Measurements from ENCODE around the gene CTDP1. TPM values are rescaled to one million over a fixed set of nuclear protein-coding genes. Genes with fewer than 3 reads are reported as not detected.

CTDP1 gene
- total RNA-seq, 1 donor: 67.3 TPM

DNA sequence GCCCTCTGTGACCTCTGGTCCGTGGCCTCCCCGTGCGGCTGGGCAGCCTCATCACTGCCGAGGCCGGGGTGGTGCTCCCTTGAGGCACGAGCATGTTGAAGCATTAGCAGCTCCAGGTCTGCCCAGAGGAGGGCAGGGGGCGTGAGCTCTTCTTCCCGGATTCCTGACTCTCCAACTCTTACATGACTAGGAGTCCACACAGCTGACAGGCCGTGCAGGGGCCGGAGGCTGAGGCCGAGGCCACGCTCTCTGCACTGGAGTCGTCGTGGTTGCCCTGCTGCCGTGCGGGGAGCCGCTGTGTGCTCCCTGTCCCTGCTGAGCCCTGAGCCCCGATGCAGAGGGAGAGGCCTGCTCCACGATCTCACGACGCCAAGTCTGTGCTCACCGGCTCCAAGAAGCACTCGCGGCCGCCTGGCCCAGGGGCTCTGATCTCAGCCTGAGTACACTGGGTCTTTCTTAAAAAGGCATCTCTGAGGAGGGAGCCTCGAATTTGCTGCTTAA, 98.7 kb downstream of the CTDP1 start:
- DNase-seq (ENCODE audit: low read depth in 2 of 3, low spot score in 2 of 3): no peak

DNA sequence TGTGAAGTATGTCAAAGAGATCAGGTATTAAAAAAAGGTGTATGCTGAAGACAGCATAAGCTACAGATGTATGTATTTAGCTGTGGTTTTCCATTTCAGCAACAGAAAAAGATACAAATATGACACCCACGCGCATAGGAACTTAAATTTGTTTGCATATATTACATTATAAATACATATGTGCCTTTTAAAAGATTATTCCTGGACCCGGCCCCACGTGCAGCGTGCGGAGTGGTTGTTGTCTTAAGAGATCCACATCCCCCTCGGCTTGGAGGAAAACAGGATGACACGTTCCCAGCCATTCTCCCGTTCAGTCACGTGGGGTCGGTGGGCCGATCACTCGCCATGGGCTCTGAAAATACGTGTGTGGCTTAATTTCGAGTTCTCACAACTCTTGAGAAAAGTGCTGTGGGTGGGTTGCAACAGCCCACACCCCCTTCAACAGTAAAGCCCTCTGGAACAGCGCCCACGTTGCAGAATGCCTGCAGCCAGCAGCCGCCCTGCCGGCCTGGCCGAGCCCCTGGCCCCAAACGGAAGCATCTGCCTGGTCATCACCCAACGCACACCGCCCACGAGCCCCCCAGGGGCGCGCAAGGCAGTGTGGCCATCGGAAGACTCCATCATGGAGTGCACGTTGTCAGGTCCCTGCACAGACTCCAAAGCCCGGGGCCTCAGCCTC, 99.6 kb downstream of the CTDP1 start:
- DNase-seq (ENCODE audit: low read depth in 2 of 3, low spot score in 2 of 3): no peak

DNA sequence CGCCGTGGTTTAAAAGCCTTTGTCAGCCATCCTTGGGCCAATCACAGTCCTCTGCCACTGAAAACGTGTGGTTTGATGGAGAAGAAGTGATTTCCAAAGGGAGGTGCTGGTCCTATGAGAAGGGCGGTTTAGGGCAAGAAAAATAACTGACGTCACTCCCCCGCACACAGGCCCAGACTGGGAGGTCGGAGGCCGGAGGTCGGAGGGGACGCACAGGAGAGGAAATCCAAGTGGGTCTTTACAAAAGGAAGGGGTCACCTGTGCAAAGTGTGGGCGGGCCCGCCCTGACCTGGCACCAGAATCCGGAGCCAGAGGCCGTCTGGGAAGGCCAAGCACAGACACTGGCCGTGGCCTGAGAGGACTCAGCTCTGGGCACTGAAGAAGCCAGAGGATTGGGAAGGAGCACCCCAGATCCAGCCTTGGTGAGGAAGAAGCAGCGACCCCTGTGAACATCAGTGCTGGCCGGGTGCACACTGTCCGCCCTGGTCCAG, 100.1 kb downstream of the CTDP1 start:
- DNase-seq (ENCODE audit: low read depth in 2 of 3, low spot score in 2 of 3): no peak

DNA sequence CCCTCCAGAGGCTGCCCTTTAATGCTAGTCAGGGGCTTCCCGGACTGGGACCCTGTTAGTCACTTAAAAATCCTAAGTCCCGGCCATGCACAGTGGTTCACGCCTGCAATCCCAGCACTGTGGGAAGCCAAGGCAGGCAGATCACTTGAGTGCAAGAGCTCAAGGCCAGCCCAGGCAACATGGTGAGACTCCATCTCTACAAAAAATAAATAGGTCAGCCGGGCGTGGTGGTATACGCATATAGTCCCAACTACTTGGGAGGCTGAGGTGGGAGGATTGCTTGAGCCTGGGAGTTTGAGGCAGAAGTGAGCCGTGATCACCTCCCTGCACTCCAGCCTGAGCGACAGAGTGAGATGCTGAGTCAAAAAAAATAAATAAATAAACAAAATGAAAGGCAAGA, 100.9 kb downstream of the CTDP1 start:
- no peak for DNase-seq (ENCODE audit: low read depth in 2 of 3, low spot score in 2 of 3)

DNA sequence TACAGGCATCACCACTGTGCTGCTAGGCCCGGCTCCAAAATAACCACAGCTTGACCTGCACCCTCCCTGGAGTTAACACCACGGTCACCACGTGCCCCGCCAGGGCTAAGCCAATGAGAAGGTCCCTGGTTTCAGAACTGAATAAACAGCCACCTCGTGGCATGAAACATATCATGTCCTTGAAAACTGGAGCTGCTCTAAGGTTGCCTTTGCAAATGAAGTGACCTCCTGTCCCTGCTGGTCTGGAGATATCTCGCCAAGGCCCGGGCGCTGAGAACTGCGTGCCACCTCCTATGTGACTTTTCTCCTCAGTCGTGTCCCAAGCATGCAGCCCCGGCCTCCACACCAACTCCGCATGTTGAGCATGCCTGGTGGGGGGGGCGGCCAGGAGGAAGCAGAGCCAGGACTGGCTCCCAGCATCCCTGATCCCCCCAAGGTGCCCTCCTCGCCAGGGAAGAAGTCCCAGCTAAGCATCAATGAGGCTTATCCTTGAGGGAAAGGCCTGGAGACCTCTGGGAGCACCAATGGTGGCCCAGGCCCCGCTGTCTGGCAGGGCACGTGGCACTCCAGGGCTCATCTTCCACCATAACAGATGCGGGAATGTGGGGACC, 101.8 kb downstream of the CTDP1 start:
- DNase-seq (ENCODE audit: low read depth in 2 of 3, low spot score in 2 of 3): no peak

DNA sequence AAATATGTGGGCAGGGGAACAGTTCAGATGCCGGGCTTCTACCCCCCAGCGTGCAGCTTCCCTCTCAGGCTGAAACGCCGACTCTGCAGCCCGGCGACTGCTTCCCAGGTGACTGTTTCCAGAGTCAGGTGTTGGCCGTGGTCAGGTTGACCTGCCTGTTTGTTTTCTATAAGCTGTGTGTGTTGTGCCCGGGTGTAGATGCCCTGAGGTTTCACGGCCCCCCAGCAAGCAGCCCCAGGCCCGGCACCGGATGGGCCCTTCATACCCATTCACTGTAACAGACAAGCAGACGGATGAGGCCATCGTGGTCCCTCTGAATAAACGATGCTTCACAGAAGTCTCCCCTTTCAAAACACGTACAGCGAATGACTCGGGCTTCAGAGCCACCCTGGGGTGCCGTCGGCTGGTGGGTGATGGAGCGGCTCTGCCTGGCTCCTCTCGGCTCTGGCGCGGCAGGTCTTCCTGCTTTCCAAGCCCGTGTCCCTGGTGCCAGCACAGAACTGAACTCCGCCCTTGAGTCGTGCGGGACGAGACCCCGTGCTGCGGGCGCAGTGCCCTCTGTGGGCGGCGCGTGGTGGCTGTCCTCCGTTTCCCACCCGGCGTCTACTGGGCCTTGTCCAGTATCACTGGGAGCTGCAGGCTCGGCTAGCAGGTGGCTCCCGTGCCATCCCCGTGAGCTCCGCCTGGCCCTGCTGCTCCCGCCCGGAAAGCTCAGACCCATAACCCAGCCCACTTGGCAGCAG, 103.1 kb downstream of the CTDP1 start:
- no peak for DNase-seq (ENCODE audit: low read depth in 2 of 3, low spot score in 2 of 3)

DNA sequence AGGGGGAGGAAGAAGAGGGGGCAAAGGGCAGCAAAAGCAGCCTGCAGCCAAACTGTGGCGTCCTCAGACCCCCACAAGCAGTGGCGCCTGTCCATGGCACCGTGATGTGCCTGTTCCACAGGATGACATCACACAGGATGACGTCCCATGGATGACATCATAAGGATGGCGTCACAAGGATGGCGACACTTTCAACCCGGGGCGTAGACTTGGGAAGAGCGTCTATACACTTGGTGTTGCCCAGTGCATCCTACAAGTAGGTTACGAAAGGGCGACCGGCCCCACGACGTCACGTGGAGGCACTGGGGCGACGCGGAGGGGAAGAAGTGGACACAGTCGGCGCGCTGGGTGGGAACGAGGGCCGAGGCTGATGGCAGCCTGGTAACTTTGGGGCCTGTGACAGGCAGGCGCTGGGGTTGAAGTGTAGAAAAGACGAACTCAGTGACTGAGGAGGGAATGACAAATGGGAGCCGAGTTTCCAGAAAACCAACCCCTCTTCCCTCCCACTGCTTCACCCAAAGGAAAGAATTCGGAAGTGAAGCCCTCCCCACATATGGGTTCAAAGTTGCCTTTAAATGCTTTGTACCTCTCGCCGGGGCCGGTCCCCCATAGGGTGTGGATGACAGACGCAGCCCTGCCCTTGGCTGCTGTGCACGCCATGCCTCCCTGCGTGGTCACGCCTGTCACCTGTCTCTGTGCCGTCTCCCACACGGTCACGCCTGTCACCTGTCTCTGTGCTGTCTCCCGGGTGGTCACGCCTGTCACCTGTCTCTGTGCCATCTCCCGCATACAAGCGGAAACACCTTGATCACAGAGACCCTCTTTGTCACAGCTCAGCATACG, 104.7 kb downstream of the CTDP1 start:
- no peak for DNase-seq (ENCODE audit: low read depth in 2 of 3, low spot score in 2 of 3)

DNA sequence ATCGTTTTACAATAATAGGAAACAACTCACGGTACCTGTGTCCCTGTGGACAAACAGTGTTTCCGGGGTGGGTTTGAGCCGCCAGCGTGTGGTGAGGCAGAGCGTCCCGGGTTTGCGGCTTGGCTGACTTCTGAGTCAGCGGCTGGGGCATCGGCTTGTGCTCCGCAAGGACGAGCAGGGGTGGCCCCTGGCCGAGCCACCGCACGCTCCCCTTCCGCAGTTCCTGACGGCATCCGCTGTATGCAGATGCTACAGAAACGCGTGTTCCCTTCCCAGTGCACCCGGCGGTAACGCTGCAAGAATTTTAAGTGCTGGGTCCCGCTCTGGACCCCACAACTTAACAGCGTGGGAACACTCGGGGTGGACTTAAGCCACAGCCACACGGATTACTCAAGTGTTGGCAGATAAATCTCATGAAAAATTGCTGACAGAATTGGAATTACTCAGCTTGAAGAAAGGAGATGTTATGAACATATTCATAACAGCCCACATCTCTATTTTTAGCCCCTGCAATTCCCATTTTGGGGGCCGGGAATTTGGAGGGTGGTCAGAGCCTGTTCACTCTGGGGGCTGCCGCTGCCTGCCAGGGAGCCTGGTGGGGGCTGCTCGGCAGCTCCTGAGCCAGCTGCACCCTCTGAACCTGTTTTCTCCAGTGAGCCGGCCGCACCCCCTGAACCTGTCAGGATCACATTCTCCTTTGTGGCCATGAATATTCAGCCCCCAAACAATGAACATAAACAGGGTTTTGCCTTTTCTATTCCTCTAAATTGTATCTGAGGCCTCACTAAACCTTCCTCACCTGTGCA, 105.6 kb downstream of the CTDP1 start:
- DNase-seq (ENCODE audit: low read depth in 2 of 3, low spot score in 2 of 3): no peak

DNA sequence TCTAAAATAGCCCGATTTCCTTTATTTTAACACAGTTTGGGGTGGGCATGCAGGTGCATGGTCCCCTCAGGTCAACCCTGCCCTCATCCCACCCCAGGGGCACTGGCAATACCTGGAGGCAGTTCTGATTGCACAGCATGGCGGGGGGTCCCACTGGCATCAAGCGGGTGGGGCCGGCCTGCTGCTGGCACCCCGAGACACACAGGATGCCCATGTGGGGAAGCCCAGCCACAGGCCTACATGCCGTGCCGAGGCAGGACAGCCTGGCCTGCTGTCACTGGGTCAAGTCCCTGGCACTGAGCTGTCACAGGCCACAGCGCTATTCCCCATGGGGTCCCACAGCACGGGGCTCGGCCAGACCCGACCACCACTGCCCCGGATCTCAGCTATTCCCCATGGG, 106.2 kb downstream of the CTDP1 start:
- DNase-seq (ENCODE audit: low read depth in 2 of 3, low spot score in 2 of 3): no peak

DNA sequence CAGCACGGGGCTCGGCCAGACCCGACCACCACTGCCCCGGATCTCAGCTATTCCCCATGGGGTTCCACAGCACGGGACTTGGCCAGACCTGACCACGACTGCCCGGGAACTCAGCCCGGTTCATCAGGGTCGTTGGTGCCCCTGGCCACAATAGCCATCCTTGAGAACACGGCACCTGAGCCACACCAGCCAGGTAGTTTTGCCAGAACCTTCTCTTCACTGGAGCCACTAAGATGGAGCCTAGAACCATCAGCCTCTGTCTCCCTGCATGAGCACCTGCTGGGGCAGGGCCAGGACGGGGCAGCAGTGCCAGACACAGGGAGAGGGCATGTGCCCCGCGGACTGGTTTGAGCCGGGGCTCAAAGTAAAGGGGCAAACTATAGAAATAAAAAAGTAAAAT, 106.7 kb downstream of the CTDP1 start:
- no peak for DNase-seq (ENCODE audit: low read depth in 2 of 3, low spot score in 2 of 3)

DNA sequence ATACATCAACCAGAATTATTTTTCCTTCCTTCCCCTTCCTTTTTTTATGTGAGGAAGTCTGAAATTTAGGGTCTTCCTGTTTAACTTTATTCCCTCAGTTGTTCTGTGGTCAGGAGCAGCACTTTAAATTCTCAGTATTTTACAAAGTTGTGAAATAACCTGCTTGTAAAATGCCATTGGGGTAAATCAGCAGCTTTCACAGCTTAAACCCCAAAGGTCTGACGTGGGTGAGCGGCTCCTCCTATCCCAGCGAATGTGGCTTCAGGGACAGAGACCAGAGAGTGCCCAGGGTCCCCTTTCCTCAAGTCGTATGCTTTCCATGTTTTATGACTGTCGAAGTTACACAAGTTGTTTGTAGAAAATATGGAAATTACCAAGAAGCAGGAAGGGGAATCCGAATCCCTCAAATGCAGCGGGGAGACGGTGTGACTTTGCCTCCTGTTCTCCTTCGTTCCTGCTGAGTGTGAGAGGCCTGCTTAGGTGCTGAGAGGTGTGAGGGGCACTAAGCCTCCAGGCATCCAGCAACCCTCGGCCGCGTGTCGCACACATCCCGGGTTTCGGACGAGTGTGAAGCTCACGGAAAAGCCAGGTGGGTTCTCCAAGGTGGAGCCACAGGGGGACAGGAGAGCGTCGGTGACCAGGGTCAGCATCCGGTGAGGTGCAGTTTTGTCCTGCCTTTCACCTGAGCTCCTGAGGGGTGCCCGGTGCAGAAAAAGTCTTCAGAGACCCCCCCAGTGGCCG, 107.4 kb downstream of the CTDP1 start:
- no peak for DNase-seq (ENCODE audit: low read depth in 2 of 3, low spot score in 2 of 3)

DNA sequence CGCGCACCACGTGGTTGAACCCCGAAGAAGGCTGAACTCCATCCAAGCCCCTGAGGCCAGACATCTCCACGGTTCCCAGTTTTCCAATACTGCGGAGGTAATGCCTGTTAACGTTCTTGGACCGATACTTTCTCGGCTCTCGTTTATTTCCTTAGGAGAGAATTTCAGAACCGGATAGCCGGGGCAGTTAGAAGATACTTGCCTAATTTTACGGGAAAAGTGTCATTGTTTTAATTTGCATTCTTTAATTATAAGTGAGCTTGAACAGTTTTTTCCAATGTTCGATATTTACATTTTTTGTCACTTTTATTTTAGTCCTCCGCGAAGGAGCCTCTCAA, 107.9 kb downstream of the CTDP1 start:
- DNase-seq (ENCODE audit: low read depth in 2 of 3, low spot score in 2 of 3): no peak

DNA sequence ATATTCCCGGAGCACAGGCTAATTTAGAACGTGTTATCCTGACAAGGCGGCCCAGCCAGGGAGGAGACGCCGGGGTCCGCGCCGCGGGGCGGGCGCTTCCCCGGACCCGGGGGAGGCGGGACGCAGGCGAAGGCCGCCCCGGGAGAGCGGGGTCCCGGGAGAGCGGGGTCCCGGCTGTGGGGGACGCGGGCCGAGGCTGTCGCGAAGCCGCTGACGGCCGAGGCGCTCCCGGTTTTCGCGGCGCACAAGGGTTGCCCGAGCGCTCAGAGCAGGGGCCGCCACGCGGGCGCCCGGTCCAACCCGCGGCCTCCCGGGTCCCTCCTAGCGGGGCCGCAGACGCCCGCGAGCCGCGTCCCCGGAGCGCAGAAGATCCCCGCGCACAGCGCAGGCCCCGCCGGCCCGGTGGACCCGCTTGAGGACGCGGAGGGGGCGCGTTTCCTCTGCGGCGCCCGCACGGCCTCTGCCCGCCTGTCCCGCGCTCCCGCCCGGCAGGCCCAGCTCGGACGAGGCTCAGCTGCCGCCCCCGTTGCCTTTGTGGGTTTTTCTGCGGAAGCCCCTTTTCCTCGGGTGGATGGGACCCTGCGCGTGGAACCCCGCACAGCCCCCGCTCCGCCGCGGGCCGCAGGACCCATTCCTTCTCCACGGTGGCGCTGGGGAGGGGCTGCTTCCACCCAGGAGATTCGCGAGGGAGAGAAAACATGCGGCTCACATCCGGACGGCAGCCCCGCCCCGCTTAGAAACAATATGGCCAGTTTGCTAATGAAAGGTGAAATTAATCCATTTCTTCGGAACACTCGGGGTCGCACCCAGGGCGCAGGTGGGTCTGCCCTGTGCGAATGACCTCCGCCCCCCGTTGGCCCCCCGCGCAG, 108.5 kb downstream of the CTDP1 start:
- DNase-seq (ENCODE audit: low read depth in 2 of 3, low spot score in 2 of 3): no peak

DNA sequence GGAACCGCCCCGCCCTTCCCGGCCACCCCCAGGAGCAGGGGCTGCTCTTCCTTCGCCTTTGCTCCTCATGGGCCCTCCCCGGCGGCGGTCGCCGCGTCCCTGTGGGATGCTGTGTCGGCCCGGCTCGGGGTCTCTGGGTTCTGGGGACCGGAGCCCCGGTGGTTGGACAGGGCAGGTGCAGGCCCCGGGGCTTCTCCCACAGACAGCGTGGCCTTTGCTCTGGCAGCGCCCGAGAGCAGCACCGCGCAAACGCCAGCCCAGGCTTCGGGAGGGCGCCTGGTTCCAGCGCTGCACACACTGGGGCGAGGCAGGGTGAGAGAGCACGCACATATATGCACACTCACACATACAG, 109.1 kb downstream of the CTDP1 start:
- peak in 1 of 3 donors; percentile 12 for DNase-seq (ENCODE audit: low read depth in 2 of 3, low spot score in 2 of 3)

DNA sequence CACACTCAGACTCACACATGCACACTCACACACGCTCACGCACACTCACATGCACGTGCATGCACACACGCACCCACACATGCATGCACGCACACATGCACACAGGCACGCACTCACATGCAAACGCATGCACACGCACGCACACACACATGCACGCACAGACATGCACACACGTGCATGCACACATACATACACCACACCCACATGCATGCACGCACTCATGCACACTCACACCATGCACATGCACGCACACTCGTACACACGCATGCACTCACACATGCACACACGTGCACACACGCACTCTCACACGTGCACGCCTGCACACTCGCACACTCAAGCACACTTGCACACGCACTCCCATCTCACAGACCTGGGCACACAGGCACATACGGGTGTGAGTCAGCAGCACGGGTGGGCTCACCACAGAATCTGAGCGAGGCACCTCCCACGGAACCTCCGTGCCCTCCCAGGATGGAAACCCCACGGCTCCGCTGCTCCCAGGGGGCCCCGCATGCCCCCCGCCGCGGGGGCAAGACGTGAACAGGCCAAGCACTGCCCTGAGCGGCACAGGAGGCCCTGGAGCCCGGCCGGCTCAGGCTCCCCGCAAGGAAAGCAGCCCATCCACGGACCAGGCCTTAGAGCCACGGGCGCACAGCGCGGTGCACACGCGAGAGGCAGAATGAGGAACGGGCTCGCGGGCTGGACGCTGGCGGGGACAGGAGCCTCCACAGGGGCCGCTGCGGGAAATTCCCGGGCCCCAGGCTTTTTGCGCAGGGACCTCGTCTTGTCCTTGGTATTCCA, 109.7 kb downstream of the CTDP1 start:
- no peak for DNase-seq (ENCODE audit: low read depth in 2 of 3, low spot score in 2 of 3)

DNA sequence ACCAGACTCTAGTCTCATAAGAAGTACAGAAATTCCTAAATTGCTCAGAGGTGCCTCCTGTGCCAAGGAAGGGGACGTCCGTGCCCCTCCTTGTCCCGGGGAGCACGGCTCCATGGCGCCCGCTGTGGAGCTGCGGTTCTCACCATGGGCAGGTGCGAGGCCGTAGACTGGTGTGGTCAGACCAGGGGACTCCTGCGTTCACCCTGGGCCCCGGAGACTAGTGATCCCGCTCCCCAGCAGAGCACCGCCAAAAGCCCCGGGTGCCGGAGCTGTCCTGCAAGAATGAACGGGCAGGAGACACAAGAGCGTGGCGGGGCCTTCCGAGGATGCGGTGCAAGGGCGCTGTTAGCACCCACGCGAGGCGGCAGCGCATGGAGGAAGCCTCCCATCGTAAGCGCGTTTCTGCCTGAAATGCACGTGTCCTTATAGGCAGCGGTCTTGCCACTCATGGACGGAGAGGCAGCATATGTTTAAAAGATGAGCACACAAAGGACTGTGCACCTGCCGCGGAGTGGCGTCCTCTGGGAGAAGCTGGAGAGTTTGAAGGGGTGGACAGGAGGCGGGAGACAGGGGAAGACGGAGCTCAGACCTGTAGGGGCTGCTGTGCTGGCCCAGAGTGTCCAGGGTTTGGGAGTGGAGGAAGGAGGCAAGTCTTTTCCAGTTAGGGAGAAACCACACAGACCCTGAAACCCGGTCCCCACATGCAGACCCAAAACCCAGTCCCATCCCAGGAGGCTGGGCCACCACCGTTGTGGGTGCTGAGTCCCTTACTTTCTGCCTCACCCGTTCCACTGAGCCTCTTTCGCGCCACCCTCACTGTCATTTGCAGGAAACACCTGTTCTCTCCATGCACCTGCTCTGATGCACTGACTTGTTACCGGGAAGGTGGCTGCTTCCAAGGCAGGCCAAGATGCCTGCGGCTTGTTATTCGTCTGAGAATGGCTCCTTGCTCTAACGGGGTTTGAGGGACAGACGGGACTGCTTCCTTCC, 110.6 kb downstream of the CTDP1 start:
- DNase-seq (ENCODE audit: low read depth in 2 of 3, low spot score in 2 of 3): peak in 1 of 3 donors; percentile 38
